Neural cell (in vitro differentiated cells): ENCODE measurements around the gene ATP11A. TPM values are rescaled to one million over a fixed set of nuclear protein-coding genes. Genes with fewer than 3 reads are reported as not detected.
"Not testable (repeated sequence)": the region's sequence is repeated elsewhere in the genome, so short reads cannot be mapped to it uniquely, and the experiment has no call there.

Experiments
- H2AFZ ChIP-seq: fragments of 200-600, 300-800 bp; sonication (generic), shearing (Covaris generic); 2 replicates; pipeline ENCODE4 v1.6.0; 2014; ENCODE audit warnings: low read depth, mild to moderate bottlenecking, antibody characterized with exemption, low read length, moderate library complexity
- H3F3A ChIP-seq: fragments of 200-600 bp; shearing (Covaris generic); 2 replicates; pipeline ENCODE4 v1.6.1; 2016; ENCODE audit warnings: mild to moderate bottlenecking, moderate library complexity, mixed read lengths, antibody characterized with exemption, low read length; ENCODE audit not compliant: insufficient read depth, poor library complexity, severe bottlenecking
- H3K27ac ChIP-seq: fragments of 200-600, 300-800 bp; sonication (generic), shearing (Covaris generic); 2 replicates; pipeline ENCODE4 v1.5.1; 2014; ENCODE audit warnings: mild to moderate bottlenecking, low read length, moderate library complexity
- H3K27me3 ChIP-seq: fragments of 300-800, 200-600 bp; sonication (generic), shearing (Covaris generic); 2 replicates; pipeline ENCODE4 v1.6.0; 2014; ENCODE audit warnings: mild to moderate bottlenecking, low read depth, low read length, moderate library complexity; ENCODE audit not compliant: insufficient read depth
- H3K36me3 ChIP-seq: fragments of 300-800, 200-600 bp; sonication (generic), shearing (Covaris generic); 2 replicates; pipeline ENCODE4 v1.5.1; 2014; ENCODE audit warnings: mild to moderate bottlenecking, antibody characterized with exemption, low read length, moderate library complexity; ENCODE audit not compliant: insufficient read depth
- H3K4me2 ChIP-seq: fragments of 300-800, 200-600 bp; sonication (generic), shearing (Covaris generic); 2 replicates; pipeline ENCODE4 v1.6.0; 2014; ENCODE audit warnings: mild to moderate bottlenecking, low read length
- H3K4me3 ChIP-seq: fragments of 300-800, 200-600 bp; sonication (generic), shearing (Covaris generic); 2 replicates; pipeline ENCODE4 v1.5.1; 2014; ENCODE audit warnings: mild to moderate bottlenecking, low read length, moderate library complexity
- H3K79me2 ChIP-seq: fragments of 200-600 bp; shearing (Covaris generic); replicated peaks from 2 replicates; pipeline ENCODE4 v1.6.0; 2014; ENCODE audit warnings: mild to moderate bottlenecking, low read length, moderate library complexity; ENCODE audit not compliant: insufficient read depth
- H3K9ac ChIP-seq: fragments of 300-800, 200-600 bp; sonication (generic), shearing (Covaris generic); 2 replicates; pipeline ENCODE4 v1.6.1; 2016; ENCODE audit warnings: mild to moderate bottlenecking, low read length, mixed read lengths
- H3K9me2 ChIP-seq: fragments of 200-600 bp; shearing (Covaris generic); 2 replicates; pipeline ENCODE4 v1.6.1; 2016; ENCODE audit warnings: mild to moderate bottlenecking, low read length, mixed read lengths; ENCODE audit not compliant: insufficient read depth
- H3K9me3 ChIP-seq: fragments of 200-600, 300-800 bp; sonication (generic), shearing (Covaris generic); 2 replicates; pipeline ENCODE4 v1.6.1; 2016; ENCODE audit warnings: mild to moderate bottlenecking, mixed run types, low read length, moderate library complexity, mixed read lengths
- H4K20me1 ChIP-seq: fragments of 200-600 bp; shearing (Covaris generic); 2 replicates; pipeline ENCODE4 v1.6.1; 2016; ENCODE audit warnings: mild to moderate bottlenecking, mixed run types; ENCODE audit not compliant: insufficient read depth
- CTCF ChIP-seq: fragments of 450-650 bp; IDR thresholded peaks from 2 replicates; pipeline ENCODE4 v1.5.1; 2014; ENCODE audit warnings: antibody characterized with exemption, mild to moderate bottlenecking, moderate library complexity; ENCODE audit not compliant: poor library complexity, severe bottlenecking
- EP300 ChIP-seq: fragments of 450-650 bp; conservative IDR thresholded peaks from 2 replicates; pipeline ENCODE4 v1.6.1; 2014; ENCODE audit warnings: antibody characterized with exemption, mild to moderate bottlenecking, moderate library complexity; ENCODE audit not compliant: poor library complexity, severe bottlenecking
- EZH2 ChIP-seq: fragments of 200-600, 300-800 bp; shearing (Covaris generic), sonication (generic); IDR thresholded peaks from 2 replicates; pipeline ENCODE4 v1.6.1; 2014; ENCODE audit warnings: antibody characterized with exemption, low read length, borderline replicate concordance, mild to moderate bottlenecking; ENCODE audit not compliant: insufficient read depth, poor library complexity, severe bottlenecking
- MXI1 ChIP-seq: fragments of 450-650 bp; conservative IDR thresholded peaks from 2 replicates; pipeline ENCODE4 v1.6.1; 2014; ENCODE audit warnings: antibody characterized with exemption, mild to moderate bottlenecking; ENCODE audit not compliant: poor library complexity, severe bottlenecking
- POLR2AphosphoS5 ChIP-seq: IDR thresholded peaks from 2 replicates; pipeline ENCODE4 v1.6.1; 2012
- RAD21 ChIP-seq: fragments of 450-650 bp; conservative IDR thresholded peaks from 2 replicates; pipeline ENCODE4 v1.6.1; 2014; ENCODE audit warnings: antibody characterized with exemption, mild to moderate bottlenecking, moderate library complexity
- REST ChIP-seq: IDR thresholded peaks from 2 replicates; pipeline ENCODE4 v1.6.1; 2012; ENCODE audit warnings: borderline replicate concordance
- SMC3 ChIP-seq: fragments of 450-650 bp; conservative IDR thresholded peaks from 2 replicates; pipeline ENCODE4 v1.6.1; 2014; ENCODE audit warnings: antibody characterized with exemption, mild to moderate bottlenecking, moderate library complexity; ENCODE audit not compliant: poor library complexity
- TAF1 ChIP-seq: IDR thresholded peaks from 2 replicates; pipeline ENCODE4 v1.6.1; 2012; ENCODE audit warnings: low read depth
- polyA plus RNA-seq: library from polyadenylated mRNA; depleted of rRNA; stranded (reverse); fragments of >200 nt; gene quantifications from 2 replicates; pipeline ENCODE4 v1.2.3, GENCODE V29; 2014

The ATP11A gene
- polyA plus RNA-seq, 1 donor from 2014 or later = 3.0 TPM

GRCh38 chr13:112784811-112785482, 95.1 kb downstream of the ATP11A start:
- no peak overlapping the region for H3K27ac ChIP-seq
- no peak for TF ChIP-seq MXI1
- no peak for TF ChIP-seq EP300
- no peak for TF ChIP-seq TAF1
- no peak overlapping the region for H3K4me2 ChIP-seq
- H3K9me2 ChIP-seq = no peaks in the 10 kb centered on the region
- H3K79me2 ChIP-seq = no peaks in the 10 kb centered on the region
- H3K36me3 ChIP-seq = no peaks in the 10 kb centered on the region
- H2AFZ ChIP-seq = no peak overlapping the region
- H3K9ac ChIP-seq = no peak overlapping the region
- H3K9me3 ChIP-seq = no peaks in the 10 kb centered on the region
- no peaks in the 10 kb centered on the region for H4K20me1 ChIP-seq
- no peaks in the 10 kb centered on the region for H3F3A ChIP-seq
- no peaks in the 10 kb centered on the region for H3K27me3 ChIP-seq
- H3K4me3 ChIP-seq = no peak overlapping the region

- Histone ChIP-seq H3K27me3 (no peaks in the 10 kb centered on the region), H3K4me2 (no peak overlapping the region), H3K9me2 (no peaks in the 10 kb centered on the region), H3F3A (no peaks in the 10 kb centered on the region), H3K4me3 (no peak overlapping the region), H3K79me2 (no peaks in the 10 kb centered on the region), H4K20me1 (no peaks in the 10 kb centered on the region), H3K9ac (no peak overlapping the region), H3K27ac (no peak overlapping the region), H2AFZ (no peak overlapping the region), H3K36me3 (no peaks in the 10 kb centered on the region), H3K9me3 (no peaks in the 10 kb centered on the region)
- TF ChIP-seq SMC3 (no peak), RAD21 (no peak), MXI1 (no peak), TAF1 (no peak), EZH2 (no peak), POLR2AphosphoS5 (no peak), EP300 (no peak), CTCF (no peak), REST (no peak)
Observed at GRCh38 chr13:112785483-112785856, 95.6 kb downstream of the ATP11A start.

- H3K79me2 ChIP-seq, H3K27me3 ChIP-seq, H3F3A ChIP-seq, H3K9me3 ChIP-seq, H3K4me2 ChIP-seq, H3K9ac ChIP-seq, H3K4me3 ChIP-seq, H2AFZ ChIP-seq, H3K9me2 ChIP-seq, H4K20me1 ChIP-seq, H3K36me3 ChIP-seq, H3K27ac ChIP-seq: not testable (repeated sequence)
Observed at GRCh38 chr13:112786810-112787209, 97.0 kb downstream of the ATP11A start.
